T-helper 2 cell treated with Interferon-gamma antibody and Interleukin-4, amounts not matched to agents 5 μg/mL and 100 μg/mL, for 36 hours (primary cell): ENCODE data around the gene IKBKG.
"Not testable (repeated sequence)": the region's sequence is repeated elsewhere in the genome, so short reads cannot be mapped to it uniquely, and the experiment has no call there.

ENCODE experiments used
- DNase-seq: peaks from one replicate; pipeline ENCODE4 v3.0.0; 2021; ENCODE audit warnings: low spot score
- H3K27ac Mint-ChIP-seq: one replicate; pipeline ENCODE4 v1.8.0; 2021; ENCODE audit warnings: mild to moderate bottlenecking, mixed read lengths
- H3K27me3 Mint-ChIP-seq: one replicate; pipeline ENCODE4 v1.8.0; 2021; ENCODE audit warnings: low read depth, mixed read lengths
- H3K36me3 Mint-ChIP-seq: one replicate; pipeline ENCODE4 v1.8.0; 2021; ENCODE audit warnings: low read depth, mixed read lengths
- H3K4me1 Mint-ChIP-seq: one replicate; pipeline ENCODE4 v1.8.0; 2021; ENCODE audit warnings: low read depth, mixed read lengths
- H3K4me3 Mint-ChIP-seq: one replicate; pipeline ENCODE4 v1.8.0; 2022; ENCODE audit warnings: mild to moderate bottlenecking, moderate library complexity, mixed read lengths
- H3K9me3 Mint-ChIP-seq: one replicate; pipeline ENCODE4 v1.8.0; 2021; ENCODE audit warnings: mixed read lengths

The IKBKG gene

GRCh38 chrX:154547245-154548027, at the start of gene IKBKG:
Gene IKBKG, plus strand, starts transcription at chrX:154547620. Its CDS starts 4,383 bp downstream, at chrX:154552003.
- Mint-ChIP-seq H3K27me3 (no peaks in the 10 kb centered on the region), H3K36me3 (peaks cover 38% of the 10 kb centered on the region), H3K4me3 (peak within 1 kb of the TSS; percentile 96), H3K9me3 (no peaks in the 10 kb centered on the region), H3K27ac (peak within 1 kb of the TSS; percentile 93), H3K4me1 (peaks cover 30% of the 10 kb centered on the region)
- DNase-seq = peak; percentile 89

GRCh38 chrX:154501423-154501822, 46.0 kb upstream of the IKBKG start:
- not testable (repeated sequence) for H3K4me1 Mint-ChIP-seq, H3K27me3 Mint-ChIP-seq, H3K27ac Mint-ChIP-seq, DNase-seq, H3K9me3 Mint-ChIP-seq, H3K36me3 Mint-ChIP-seq, H3K4me3 Mint-ChIP-seq

- no peak for DNase-seq
- H3K27ac Mint-ChIP-seq = no peak overlapping the region
- H3K27me3 Mint-ChIP-seq = peaks cover 2% of the 10 kb centered on the region
- H3K9me3 Mint-ChIP-seq = no peaks in the 10 kb centered on the region
- peaks cover 3% of the 10 kb centered on the region for H3K36me3 Mint-ChIP-seq
- no peak overlapping the region for H3K4me3 Mint-ChIP-seq
- H3K4me1 Mint-ChIP-seq = no peaks in the 10 kb centered on the region
Measured at GRCh38 chrX:154502098-154502497, 45.3 kb upstream of the IKBKG start.

GRCh38 chrX:154502989-154503388, 44.4 kb upstream of the IKBKG start:
- Mint-ChIP-seq H3K27ac (no peak overlapping the region), H3K9me3 (no peaks in the 10 kb centered on the region), H3K4me1 (no peaks in the 10 kb centered on the region), H3K36me3 (peaks cover 5% of the 10 kb centered on the region), H3K27me3 (peaks cover 2% of the 10 kb centered on the region), H3K4me3 (no peak overlapping the region)
- DNase-seq = no peak

GRCh38 chrX:154505734-154506133, 41.7 kb upstream of the IKBKG start:
- H3K9me3 Mint-ChIP-seq = no peaks in the 10 kb centered on the region
- H3K27ac Mint-ChIP-seq = no peak overlapping the region

GRCh38 chrX:154506483-154507332, 40.7 kb upstream of the IKBKG start:
- H3K4me3 Mint-ChIP-seq = no peak overlapping the region
- peaks cover 24% of the 10 kb centered on the region for H3K36me3 Mint-ChIP-seq
- H3K4me1 Mint-ChIP-seq = peaks cover 7% of the 10 kb centered on the region
- H3K27me3 Mint-ChIP-seq = no peaks in the 10 kb centered on the region
- no peak for DNase-seq
- H3K9me3 Mint-ChIP-seq = no peaks in the 10 kb centered on the region
- H3K27ac Mint-ChIP-seq = no peak overlapping the region

More at GRCh38 chrX:154505734-154506133, 41.7 kb upstream of the IKBKG start:
- Mint-ChIP-seq H3K4me1 (no peaks in the 10 kb centered on the region), H3K4me3 (no peak overlapping the region), H3K36me3 (peaks cover 18% of the 10 kb centered on the region), H3K27me3 (no peaks in the 10 kb centered on the region)
- no peak for DNase-seq

- H3K4me1 Mint-ChIP-seq = peaks cover 9% of the 10 kb centered on the region
- H3K36me3 Mint-ChIP-seq = peaks cover 24% of the 10 kb centered on the region
- no peak overlapping the region for H3K27ac Mint-ChIP-seq
- no peak for DNase-seq
- H3K27me3 Mint-ChIP-seq = no peaks in the 10 kb centered on the region
- no peaks in the 10 kb centered on the region for H3K9me3 Mint-ChIP-seq
- H3K4me3 Mint-ChIP-seq = no peak overlapping the region
Measured at GRCh38 chrX:154507673-154508383, 39.6 kb upstream of the IKBKG start.

- H3K4me3 Mint-ChIP-seq = no peak overlapping the region
- H3K9me3 Mint-ChIP-seq = no peaks in the 10 kb centered on the region
- no peak for DNase-seq
- H3K27ac Mint-ChIP-seq = no peak overlapping the region
- H3K36me3 Mint-ChIP-seq = peaks cover 24% of the 10 kb centered on the region
- H3K4me1 Mint-ChIP-seq = peaks cover 9% of the 10 kb centered on the region
- no peaks in the 10 kb centered on the region for H3K27me3 Mint-ChIP-seq
Measured at GRCh38 chrX:154508384-154508745, 39.1 kb upstream of the IKBKG start.

- no peaks in the 10 kb centered on the region for H3K9me3 Mint-ChIP-seq
- H3K4me3 Mint-ChIP-seq = no peak overlapping the region
- no peak for DNase-seq
- peaks cover 29% of the 10 kb centered on the region for H3K36me3 Mint-ChIP-seq
- H3K4me1 Mint-ChIP-seq = peaks cover 13% of the 10 kb centered on the region
- no peak overlapping the region for H3K27ac Mint-ChIP-seq
- no peaks in the 10 kb centered on the region for H3K27me3 Mint-ChIP-seq
Measured at GRCh38 chrX:154509455-154509854, 38.0 kb upstream of the IKBKG start.

GRCh38 chrX:154511761-154512160, 35.7 kb upstream of the IKBKG start:
- DNase-seq = no peak
- Mint-ChIP-seq H3K4me3 (no peak overlapping the region), H3K9me3 (no peaks in the 10 kb centered on the region), H3K27ac (peak overlapping the region; percentile 67), H3K4me1 (peaks cover 21% of the 10 kb centered on the region), H3K36me3 (peaks cover 26% of the 10 kb centered on the region), H3K27me3 (no peaks in the 10 kb centered on the region)

- no peak overlapping the region for H3K4me3 Mint-ChIP-seq
- H3K27ac Mint-ChIP-seq = no peak overlapping the region
- no peaks in the 10 kb centered on the region for H3K27me3 Mint-ChIP-seq
- H3K36me3 Mint-ChIP-seq = peaks cover 24% of the 10 kb centered on the region
- peaks cover 21% of the 10 kb centered on the region for H3K4me1 Mint-ChIP-seq
- H3K9me3 Mint-ChIP-seq = no peaks in the 10 kb centered on the region
- no peak for DNase-seq
Measured at GRCh38 chrX:154512879-154513553, 34.4 kb upstream of the IKBKG start.

- Mint-ChIP-seq H3K4me1 (peaks cover 21% of the 10 kb centered on the region), H3K36me3 (peaks cover 21% of the 10 kb centered on the region), H3K9me3 (no peaks in the 10 kb centered on the region), H3K27me3 (no peaks in the 10 kb centered on the region), H3K27ac (peak overlapping the region; percentile 63), H3K4me3 (peak overlapping the region; percentile 62)
- no peak for DNase-seq
Measured at GRCh38 chrX:154513716-154514115, 33.7 kb upstream of the IKBKG start.

GRCh38 chrX:154515090-154515965, 32.1 kb upstream of the IKBKG start:
- DNase-seq = peak; percentile 12
- Mint-ChIP-seq H3K4me1 (peaks cover 21% of the 10 kb centered on the region), H3K27ac (peak overlapping the region; percentile 83), H3K27me3 (no peaks in the 10 kb centered on the region), H3K4me3 (peak overlapping the region; percentile 87), H3K9me3 (no peaks in the 10 kb centered on the region), H3K36me3 (peaks cover 11% of the 10 kb centered on the region)
